HG02840 (cell line): ENCODE data around the gene ZBTB22.
"Not testable (repeated sequence)": the region's sequence is repeated elsewhere in the genome, so short reads cannot be mapped to it uniquely, and the experiment has no call there.

ENCODE experiments used
- ATAC-seq: cut with Tn5 transposase; IDR thresholded peaks from one replicate; pipeline ENCODE4 v1.9.1; 2021; ENCODE audit warnings: mild to moderate bottlenecking, moderate library complexity, moderate number of reproducible peaks; ENCODE audit not compliant: unreplicated experiment, low FRiP score

Gene ZBTB22

GRCh38 chr6:33285214-33285613 lies 32.3 kb downstream of the ZBTB22 start:
- not testable (repeated sequence) for ATAC-seq

- no peak for ATAC-seq
Measured at GRCh38 chr6:33280539-33280938, 37.0 kb downstream of the ZBTB22 start.

- ATAC-seq, result no peak
Measured at GRCh38 chr6:33279971-33280511, 37.5 kb downstream of the ZBTB22 start.

- no peak for ATAC-seq
Measured at GRCh38 chr6:33279257-33279695, 38.3 kb downstream of the ZBTB22 start.

- no peak for ATAC-seq
Measured at GRCh38 chr6:33278810-33279209, 38.7 kb downstream of the ZBTB22 start.

- no peak for ATAC-seq
Measured at GRCh38 chr6:33278392-33278741, 39.2 kb downstream of the ZBTB22 start.

- no peak for ATAC-seq
Measured at GRCh38 chr6:33277663-33278391, 39.7 kb downstream of the ZBTB22 start.

GRCh38 chr6:33276864-33277662 lies 40.5 kb downstream of the ZBTB22 start, which contains the start of gene B3GALT4:
B3GALT4 (plus strand) TSS chr6:33277123; CDS start chr6:33277420, 297 bp downstream.
- peak; percentile 51 for ATAC-seq

- ATAC-seq, result no peak
Measured at GRCh38 chr6:33276581-33276863, 41.0 kb downstream of the ZBTB22 start.

GRCh38 chr6:33275795-33276580 lies 41.6 kb downstream of the ZBTB22 start:
- ATAC-seq, result not testable (repeated sequence)

GRCh38 chr6:33273924-33274902 lies 43.3 kb downstream of the ZBTB22 start:
- no peak for ATAC-seq

GRCh38 chr6:33273129-33273923 lies 44.2 kb downstream of the ZBTB22 start:
- ATAC-seq, result no peak

GRCh38 chr6:33272275-33273128 lies 45.0 kb downstream of the ZBTB22 start:
- ATAC-seq, result no peak

- peak; percentile 76 for ATAC-seq
Measured at GRCh38 chr6:33271468-33272274, 45.9 kb downstream of the ZBTB22 start, which contains the start of the genes RPS18 and VPS52. RPS18 (plus strand) TSS chr6:33272075; CDS start chr6:33272120, 45 bp downstream. VPS52 (minus strand) TSS chr6:33271876; CDS start chr6:33271675, 201 bp downstream.

GRCh38 chr6:33271117-33271467 lies 46.5 kb downstream of the ZBTB22 start:
- ATAC-seq, result no peak
